Panc1 (cell line): ENCODE data around the gene SSR4.

Experiments
- TCF7L2 ChIP-seq: IDR thresholded peaks from 2 replicates; pipeline ENCODE4 v1.6.1; 2011; ENCODE audit warnings: mild to moderate bottlenecking, low read depth, low read length, inconsistent platforms
- TF ChIP-seq, protein P1 (sequence below): fragments of 450-650 bp; IDR thresholded peaks from 2 replicates; pipeline ENCODE4 v1.5.1; 2017; ENCODE audit warnings: mild to moderate bottlenecking

DNA sequence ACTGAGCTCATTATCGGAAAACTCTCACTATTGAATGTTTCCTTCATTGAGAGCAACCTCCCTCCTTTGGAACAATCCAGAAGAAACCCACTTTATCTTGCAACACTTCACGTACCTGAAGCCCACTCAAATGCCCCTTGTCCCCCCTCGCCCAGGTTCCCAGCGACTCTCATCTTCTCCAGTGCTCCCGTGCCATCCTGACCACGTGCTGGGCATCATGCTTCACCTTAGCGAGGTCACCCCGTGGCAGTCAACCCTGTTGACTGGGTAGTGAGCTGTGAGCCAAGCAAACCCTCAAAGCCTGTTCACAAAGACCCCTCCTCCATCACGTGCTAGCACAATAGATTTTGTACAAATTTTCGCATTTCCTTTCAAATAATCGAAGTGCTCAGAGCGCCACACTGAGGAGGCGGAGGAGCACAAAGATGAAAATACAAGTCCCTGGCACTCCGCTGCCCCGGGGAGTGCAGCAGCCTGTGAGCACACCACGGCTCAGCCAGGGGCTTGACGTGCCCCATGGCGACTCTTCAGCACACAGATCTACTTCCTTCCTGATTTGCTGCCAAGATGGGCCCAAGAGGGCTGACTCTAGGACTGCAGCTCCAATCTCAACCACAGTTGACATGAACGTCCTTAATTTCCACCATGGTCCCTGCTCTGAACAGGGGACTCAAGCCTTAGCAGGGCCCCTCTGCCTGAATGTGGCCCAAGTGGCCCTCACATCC lies 20.3 kb downstream of the SSR4 start:
- TF ChIP-seq, protein P1, sequence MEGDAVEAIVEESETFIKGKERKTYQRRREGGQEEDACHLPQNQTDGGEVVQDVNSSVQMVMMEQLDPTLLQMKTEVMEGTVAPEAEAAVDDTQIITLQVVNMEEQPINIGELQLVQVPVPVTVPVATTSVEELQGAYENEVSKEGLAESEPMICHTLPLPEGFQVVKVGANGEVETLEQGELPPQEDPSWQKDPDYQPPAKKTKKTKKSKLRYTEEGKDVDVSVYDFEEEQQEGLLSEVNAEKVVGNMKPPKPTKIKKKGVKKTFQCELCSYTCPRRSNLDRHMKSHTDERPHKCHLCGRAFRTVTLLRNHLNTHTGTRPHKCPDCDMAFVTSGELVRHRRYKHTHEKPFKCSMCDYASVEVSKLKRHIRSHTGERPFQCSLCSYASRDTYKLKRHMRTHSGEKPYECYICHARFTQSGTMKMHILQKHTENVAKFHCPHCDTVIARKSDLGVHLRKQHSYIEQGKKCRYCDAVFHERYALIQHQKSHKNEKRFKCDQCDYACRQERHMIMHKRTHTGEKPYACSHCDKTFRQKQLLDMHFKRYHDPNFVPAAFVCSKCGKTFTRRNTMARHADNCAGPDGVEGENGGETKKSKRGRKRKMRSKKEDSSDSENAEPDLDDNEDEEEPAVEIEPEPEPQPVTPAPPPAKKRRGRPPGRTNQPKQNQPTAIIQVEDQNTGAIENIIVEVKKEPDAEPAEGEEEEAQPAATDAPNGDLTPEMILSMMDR: no peak
- TF ChIP-seq TCF7L2: no peak
